Nephron progenitor cell (in vitro differentiated cells): ENCODE results near the gene CCDC170.
A peak's percentile ranks its signal among the peaks of the same experiment; 100 is the strongest.

ENCODE experiments used
- DNase-seq: peaks from one replicate; pipeline ENCODE4 v3.0.0; 2021
- H3K27ac Mint-ChIP-seq: 2 replicates; pipeline ENCODE4 v1.8.0; 2021; ENCODE audit warnings: mild to moderate bottlenecking, moderate library complexity, mixed read lengths
- H3K27me3 Mint-ChIP-seq: 2 replicates; pipeline ENCODE4 v1.8.0; 2021; ENCODE audit warnings: mild to moderate bottlenecking, low read depth, mixed read lengths; ENCODE audit not compliant: poor library complexity
- H3K36me3 Mint-ChIP-seq: 2 replicates; pipeline ENCODE4 v1.8.0; 2021; ENCODE audit warnings: low read depth, mixed read lengths
- H3K4me1 Mint-ChIP-seq: 2 replicates; pipeline ENCODE4 v1.8.0; 2021; ENCODE audit warnings: mixed read lengths
- H3K4me3 Mint-ChIP-seq: 2 replicates; pipeline ENCODE4 v1.8.0; 2021; ENCODE audit warnings: mild to moderate bottlenecking, moderate library complexity, mixed read lengths
- H3K9me3 Mint-ChIP-seq: 2 replicates; pipeline ENCODE4 v1.8.0; 2021; ENCODE audit warnings: mild to moderate bottlenecking, moderate library complexity, mixed read lengths
- CTCF ChIP-seq: fragments of 200-600 bp; sonication (generic); IDR thresholded peaks from 2 replicates; pipeline ENCODE4 v1.5.0; 2021; ENCODE audit warnings: antibody characterized with exemption

Gene CCDC170

GRCh38 chr6:151658091-151658490 is 164.3 kb downstream of the CCDC170 start:
- DNase-seq, result no peak
- H3K4me3 Mint-ChIP-seq, result no peak overlapping the region
- no peaks in the 10 kb centered on the region for H3K27me3 Mint-ChIP-seq
- no peak for TF ChIP-seq CTCF
- peaks cover 15% of the 10 kb centered on the region for H3K9me3 Mint-ChIP-seq
- H3K4me1 Mint-ChIP-seq, result no peaks in the 10 kb centered on the region
- no peaks in the 10 kb centered on the region for H3K36me3 Mint-ChIP-seq
- no peak overlapping the region for H3K27ac Mint-ChIP-seq

- no peak for TF ChIP-seq CTCF
- Mint-ChIP-seq H3K4me1 (no peaks in the 10 kb centered on the region), H3K4me3 (no peak overlapping the region), H3K36me3 (no peaks in the 10 kb centered on the region), H3K27me3 (no peaks in the 10 kb centered on the region), H3K9me3 (peaks cover 14% of the 10 kb centered on the region), H3K27ac (no peak overlapping the region)
- no peak for DNase-seq
These were observed 165.4 kb downstream of the CCDC170 start for GRCh38 chr6:151659212-151659611.

- no peaks in the 10 kb centered on the region for H3K36me3 Mint-ChIP-seq
- H3K4me1 Mint-ChIP-seq, result peaks cover 9% of the 10 kb centered on the region
- TF ChIP-seq CTCF, result no peak
- no peak overlapping the region for H3K4me3 Mint-ChIP-seq
- no peak for DNase-seq
- H3K27ac Mint-ChIP-seq, result no peak overlapping the region
- no peaks in the 10 kb centered on the region for H3K9me3 Mint-ChIP-seq
- H3K27me3 Mint-ChIP-seq, result no peaks in the 10 kb centered on the region
These were observed 167.7 kb downstream of the CCDC170 start for GRCh38 chr6:151661509-151661908.

GRCh38 chr6:151661928-151662327 is 168.1 kb downstream of the CCDC170 start:
- Mint-ChIP-seq H3K4me1 (peaks cover 13% of the 10 kb centered on the region), H3K36me3 (no peaks in the 10 kb centered on the region), H3K4me3 (no peak overlapping the region), H3K9me3 (no peaks in the 10 kb centered on the region), H3K27me3 (peaks cover 4% of the 10 kb centered on the region), H3K27ac (no peak overlapping the region)
- TF ChIP-seq CTCF, result peak; percentile 26
- DNase-seq, result peak; percentile 14

- H3K4me1 Mint-ChIP-seq, result peaks cover 14% of the 10 kb centered on the region
- no peak overlapping the region for H3K27ac Mint-ChIP-seq
- H3K27me3 Mint-ChIP-seq, result peaks cover 11% of the 10 kb centered on the region
- no peak for TF ChIP-seq CTCF
- no peak overlapping the region for H3K4me3 Mint-ChIP-seq
- no peaks in the 10 kb centered on the region for H3K9me3 Mint-ChIP-seq
- H3K36me3 Mint-ChIP-seq, result no peaks in the 10 kb centered on the region
- DNase-seq, result no peak
These were observed 169.7 kb downstream of the CCDC170 start for GRCh38 chr6:151663559-151663958.

- DNase-seq, result no peak
- Mint-ChIP-seq H3K4me3 (no peak overlapping the region), H3K4me1 (peaks cover 14% of the 10 kb centered on the region), H3K9me3 (no peaks in the 10 kb centered on the region), H3K36me3 (no peaks in the 10 kb centered on the region), H3K27me3 (peaks cover 11% of the 10 kb centered on the region), H3K27ac (no peak overlapping the region)
- TF ChIP-seq CTCF, result no peak
These were observed 170.6 kb downstream of the CCDC170 start for GRCh38 chr6:151664390-151664789.
